HG03139 (cell line): ENCODE measurements around the gene C22orf31.
"Not testable (repeated sequence)": the region's sequence is repeated elsewhere in the genome, so short reads cannot be mapped to it uniquely, and the experiment has no call there.

Source experiments
- ATAC-seq: cut with Tn5 transposase; IDR thresholded peaks from one replicate; pipeline ENCODE4 v1.9.1; 2021; ENCODE audit not compliant: unreplicated experiment

C22orf31 gene

DNA sequence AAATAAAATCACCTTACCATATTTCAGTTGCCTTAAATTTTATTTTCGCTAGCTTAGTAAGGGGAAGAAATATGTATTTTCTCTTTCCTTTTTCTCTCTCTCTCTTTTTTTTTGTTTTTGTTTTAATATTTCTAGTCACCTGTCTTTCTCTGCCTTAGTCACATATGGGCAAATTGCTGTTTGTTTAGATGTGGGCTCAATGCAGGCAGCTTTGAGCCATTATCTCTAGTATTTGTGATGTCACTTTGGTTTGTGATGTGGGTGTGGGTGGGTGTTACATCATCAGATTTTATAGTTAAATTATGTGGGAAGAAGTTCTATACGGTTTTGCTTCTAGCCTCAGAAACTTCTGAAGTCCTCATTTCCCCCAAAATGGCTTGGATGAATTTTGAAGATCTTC lies at the start of gene C22orf31:
C22orf31 (minus strand) TSS at position 59 of the 400 bp plus-strand sequence; CDS start at position 20, 39 bp downstream.
- no peak for ATAC-seq

DNA sequence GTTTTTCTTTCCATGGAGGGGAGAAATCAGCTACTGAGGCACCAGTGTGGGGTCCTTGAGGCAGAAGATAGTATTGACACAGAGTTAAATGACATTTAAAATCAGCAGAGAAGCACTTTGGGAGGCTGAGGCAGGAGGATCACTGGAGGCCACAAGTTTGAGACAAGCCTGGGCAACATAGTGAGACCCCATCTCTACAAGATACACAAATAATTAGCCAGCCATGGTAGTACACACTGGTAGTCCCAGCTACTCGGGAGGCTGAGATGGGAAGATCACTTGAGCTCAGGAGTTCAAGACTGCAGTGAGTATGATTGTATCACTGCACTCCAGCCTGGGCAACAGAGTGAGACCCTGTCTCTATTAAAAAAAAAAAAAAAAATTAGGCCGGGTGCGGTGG lies 49.3 kb upstream of the C22orf31 start:
- no peak for ATAC-seq

DNA sequence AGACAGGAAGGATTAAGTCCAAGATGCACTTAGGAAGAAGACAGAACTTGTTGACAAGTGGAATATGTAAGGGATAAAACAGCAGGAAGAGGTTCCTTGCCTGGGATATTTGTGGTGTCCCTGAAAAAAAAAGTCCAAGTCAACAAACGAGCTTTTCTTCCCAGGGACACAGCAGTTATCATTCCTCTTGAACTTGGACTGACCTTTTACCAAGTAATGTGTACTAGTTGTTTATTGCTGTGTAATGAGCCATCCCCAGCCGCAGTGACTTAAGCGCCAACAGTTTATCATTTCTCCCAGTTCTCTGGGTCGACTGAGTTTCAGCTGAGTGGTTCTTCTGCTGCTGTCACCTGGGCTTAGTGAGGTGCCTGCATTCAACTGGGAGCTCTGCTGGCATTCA lies 48.2 kb upstream of the C22orf31 start:
- no peak for ATAC-seq

- no peak for ATAC-seq
Measured at GRCh38 chr22:29108137-29108536, 46.5 kb upstream of the C22orf31 start.

GRCh38 chr22:29106839-29107238 lies 45.2 kb upstream of the C22orf31 start:
- ATAC-seq = no peak

DNA sequence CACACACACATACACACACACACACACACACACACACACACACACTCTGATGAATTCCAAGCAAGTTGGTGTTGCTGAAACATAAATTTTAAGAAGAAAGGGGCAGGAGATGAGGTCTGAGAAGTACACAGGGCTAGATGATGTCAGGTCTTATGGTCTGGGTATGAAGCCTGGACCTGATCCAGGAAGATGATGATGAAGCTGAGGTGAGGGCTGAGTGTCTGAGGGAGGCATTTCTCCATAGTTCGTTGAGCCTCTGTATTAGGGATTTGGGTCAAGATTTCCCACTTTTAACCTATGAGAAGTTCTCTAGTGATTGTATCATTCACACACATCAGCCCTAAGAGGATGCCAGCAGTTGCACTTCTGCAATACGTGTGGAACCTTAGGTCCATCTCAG lies 43.8 kb upstream of the C22orf31 start:
- no peak for ATAC-seq

- no peak for ATAC-seq
Measured at GRCh38 chr22:29103121-29103520, 41.5 kb upstream of the C22orf31 start.

GRCh38 chr22:29102300-29102699 lies 40.7 kb upstream of the C22orf31 start:
- ATAC-seq = no peak

DNA sequence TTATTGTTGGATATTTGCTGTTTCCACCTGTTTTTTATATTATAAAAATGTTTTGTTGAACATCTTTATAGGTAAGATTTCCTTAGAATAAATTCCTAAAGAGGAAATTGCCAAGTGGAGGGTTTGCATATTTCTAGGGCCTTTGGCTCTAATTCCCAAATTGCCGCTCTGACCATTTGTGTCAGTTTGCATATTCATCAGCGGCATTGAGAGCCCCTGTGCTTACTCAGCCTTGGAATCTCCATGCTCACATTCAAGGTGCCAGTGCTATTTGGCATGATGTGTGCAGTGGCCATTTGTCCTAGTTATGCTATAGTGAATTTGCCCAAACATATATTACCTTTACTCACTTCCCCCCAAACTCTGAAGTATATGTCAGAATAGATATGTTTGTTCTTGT lies 36.7 kb upstream of the C22orf31 start:
- ATAC-seq = no peak

DNA sequence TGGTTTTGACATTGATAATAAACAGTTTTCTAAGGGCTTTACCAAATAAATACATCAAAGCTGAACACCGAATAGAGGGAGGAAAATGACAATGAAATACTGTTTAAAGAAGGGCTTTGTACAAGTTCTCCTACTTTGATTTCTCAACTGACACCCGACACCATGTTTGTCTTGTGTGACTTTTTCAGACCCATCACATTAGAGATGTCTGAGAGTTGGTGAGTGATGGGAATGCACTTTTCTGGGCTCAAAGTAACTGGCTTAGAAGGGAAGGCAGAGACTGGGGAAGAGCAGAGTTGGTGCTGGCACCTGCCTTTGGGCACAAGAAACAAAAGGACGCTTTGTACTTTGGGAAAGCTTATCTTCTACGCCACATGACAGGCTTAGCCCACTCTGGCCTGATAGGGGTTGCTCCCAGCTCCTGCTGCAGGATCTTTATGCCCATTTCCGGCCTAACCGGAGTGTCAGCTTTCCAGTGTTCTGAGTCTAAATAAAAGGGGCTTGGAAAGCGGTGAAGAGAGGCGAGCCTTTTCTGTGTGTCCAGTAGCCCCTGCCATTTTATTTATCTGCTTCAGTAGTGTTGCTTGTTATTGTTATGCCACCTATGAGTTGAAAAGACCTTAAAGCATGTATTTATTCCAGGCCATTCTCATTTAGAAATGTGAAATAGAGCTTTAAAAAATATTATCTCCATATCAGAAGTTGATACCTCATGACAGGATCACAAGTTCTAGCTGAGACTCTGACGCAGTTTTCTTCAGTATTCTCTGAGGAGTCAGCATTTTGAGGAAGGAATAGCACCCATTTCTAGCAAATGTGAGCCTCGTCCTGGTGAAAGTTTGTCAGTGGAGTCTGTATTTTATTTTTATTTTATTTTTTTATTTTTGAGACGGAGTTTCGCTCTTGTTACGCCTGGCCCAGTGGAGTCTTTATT lies 35.4 kb upstream of the C22orf31 start:
- ATAC-seq = no peak

DNA sequence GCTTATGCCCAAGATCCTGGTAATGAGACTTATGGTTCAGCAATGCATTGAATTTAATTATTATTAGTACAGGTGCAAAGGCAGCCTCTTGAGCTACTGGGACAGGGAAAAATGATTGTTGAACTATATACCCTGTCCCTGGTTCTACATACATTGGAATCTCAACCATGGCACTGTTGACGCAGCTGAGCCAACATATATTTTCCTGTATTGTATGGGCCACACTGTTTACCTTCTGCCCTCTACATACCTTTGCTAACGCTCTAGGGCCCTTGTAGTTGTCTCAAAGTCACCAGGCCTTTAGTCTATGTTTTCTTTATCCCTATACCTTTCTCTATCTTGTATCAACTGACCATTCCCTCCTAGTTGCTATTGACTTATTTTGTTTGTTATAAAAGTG lies 33.8 kb upstream of the C22orf31 start:
- no peak for ATAC-seq

GRCh38 chr22:29093501-29094300 lies 32.1 kb upstream of the C22orf31 start:
- no peak for ATAC-seq

GRCh38 chr22:29093030-29093429 lies 31.4 kb upstream of the C22orf31 start:
- ATAC-seq = no peak

DNA sequence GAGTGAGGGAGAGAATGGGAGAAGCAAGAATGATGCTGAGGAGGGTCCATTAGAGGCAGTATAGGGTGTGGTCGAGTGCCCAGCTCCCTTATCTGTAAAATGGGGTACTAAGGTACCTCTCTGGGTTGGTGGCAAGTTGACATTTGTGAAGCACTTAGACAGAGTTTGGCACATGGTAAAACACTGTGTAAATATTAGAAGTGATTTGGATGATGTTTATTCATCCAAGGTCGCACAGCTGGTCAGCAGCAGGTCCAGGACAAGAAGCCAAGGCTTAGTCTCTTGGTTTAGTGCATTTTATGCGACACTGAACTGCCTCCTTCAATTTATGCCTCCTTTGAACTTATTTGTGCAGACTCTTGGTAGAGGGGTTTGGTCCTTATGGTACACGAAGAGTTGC lies 30.6 kb upstream of the C22orf31 start:
- ATAC-seq = no peak

GRCh38 chr22:29090039-29090438 lies 28.4 kb upstream of the C22orf31 start:
- no peak for ATAC-seq

- ATAC-seq = no peak
Measured at GRCh38 chr22:29089507-29089906, 27.9 kb upstream of the C22orf31 start.

- ATAC-seq = no peak
Measured at GRCh38 chr22:29088809-29089208, 27.2 kb upstream of the C22orf31 start.

GRCh38 chr22:29087012-29087411 lies 25.4 kb upstream of the C22orf31 start:
- no peak for ATAC-seq

DNA sequence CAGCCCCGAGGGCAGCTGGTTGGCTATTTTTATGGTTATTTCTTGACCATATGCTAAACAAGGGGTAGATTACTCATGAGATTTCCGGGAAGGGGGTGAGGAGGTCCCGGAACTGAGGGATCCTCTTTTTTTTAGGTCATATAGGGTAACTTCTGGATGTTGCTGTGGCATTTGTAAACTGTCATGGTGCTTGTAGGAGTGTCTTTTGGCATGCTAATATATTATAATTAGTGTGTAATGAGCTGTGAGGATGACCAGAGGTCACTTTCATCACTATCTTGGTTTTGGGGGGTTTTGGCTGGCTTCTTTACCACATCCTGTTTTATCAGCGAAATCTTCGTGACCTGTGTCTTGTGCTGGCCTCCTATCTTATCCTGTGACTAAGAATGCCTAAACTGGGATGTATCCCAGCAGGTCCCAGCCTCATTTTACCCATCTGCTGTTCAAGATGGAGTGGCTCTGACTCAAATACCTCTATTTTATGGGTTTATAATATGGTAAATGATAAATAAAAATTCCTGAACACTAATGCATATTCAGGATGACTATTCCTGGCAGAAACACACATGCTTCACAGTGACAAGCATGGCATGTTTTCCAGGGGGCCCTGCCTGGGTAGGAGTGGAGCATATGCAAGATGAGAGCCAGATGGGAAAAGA lies 22.4 kb upstream of the C22orf31 start:
- ATAC-seq = no peak

GRCh38 chr22:29083576-29083932 lies 21.9 kb upstream of the C22orf31 start:
- not testable (repeated sequence) for ATAC-seq

- no peak for ATAC-seq
Measured at GRCh38 chr22:29082826-29083545, 21.4 kb upstream of the C22orf31 start.
